NT2/D1 (cell line): ENCODE measurements around the gene CD2BP2.
A peak's percentile ranks its signal among the peaks of the same experiment; 100 is the strongest.

Source experiments
- DNase-seq: peaks from one replicate; pipeline ENCODE4 v3.0.0-alpha.2; 2011; ENCODE audit warnings: low read depth, low spot score
- H3K27me3 ChIP-seq: 2 replicates; pipeline ENCODE4 v1.6.0; 2011; ENCODE audit warnings: mild to moderate bottlenecking; ENCODE audit not compliant: insufficient read length, insufficient read depth
- H3K36me3 ChIP-seq: 2 replicates; pipeline ENCODE4 v1.6.1; 2011; ENCODE audit warnings: mild to moderate bottlenecking, low read length, mixed read lengths; ENCODE audit not compliant: insufficient read depth, insufficient read length
- H3K4me1 ChIP-seq: 2 replicates; pipeline ENCODE4 v1.5.1; 2011; ENCODE audit not compliant: insufficient read depth, insufficient read length
- H3K4me3 ChIP-seq: 2 replicates; pipeline ENCODE4 v1.5.1; 2011; ENCODE audit warnings: low read depth; ENCODE audit not compliant: insufficient read length
- H3K9ac ChIP-seq: 2 replicates; pipeline ENCODE4 v1.6.0; 2011; ENCODE audit warnings: low read depth; ENCODE audit not compliant: insufficient read length
- H3K9me3 ChIP-seq: 2 replicates; pipeline ENCODE4 v1.5.1; 2011; ENCODE audit warnings: mild to moderate bottlenecking, low read length; ENCODE audit not compliant: insufficient read depth
- SUZ12 ChIP-seq: IDR thresholded peaks from 2 replicates; pipeline ENCODE4 v1.6.1; 2011; ENCODE audit not compliant: insufficient read length, insufficient read depth; ENCODE audit errors: extremely low read depth
- YY1 ChIP-seq: IDR thresholded peaks from 2 replicates; pipeline ENCODE4 v1.6.1; 2011; ENCODE audit not compliant: insufficient read length, insufficient read depth
- ZNF274 ChIP-seq: IDR thresholded peaks from 2 replicates; pipeline ENCODE4 v1.6.1; 2011; ENCODE audit warnings: mild to moderate bottlenecking, low read depth, low read length

Gene CD2BP2

DNA sequence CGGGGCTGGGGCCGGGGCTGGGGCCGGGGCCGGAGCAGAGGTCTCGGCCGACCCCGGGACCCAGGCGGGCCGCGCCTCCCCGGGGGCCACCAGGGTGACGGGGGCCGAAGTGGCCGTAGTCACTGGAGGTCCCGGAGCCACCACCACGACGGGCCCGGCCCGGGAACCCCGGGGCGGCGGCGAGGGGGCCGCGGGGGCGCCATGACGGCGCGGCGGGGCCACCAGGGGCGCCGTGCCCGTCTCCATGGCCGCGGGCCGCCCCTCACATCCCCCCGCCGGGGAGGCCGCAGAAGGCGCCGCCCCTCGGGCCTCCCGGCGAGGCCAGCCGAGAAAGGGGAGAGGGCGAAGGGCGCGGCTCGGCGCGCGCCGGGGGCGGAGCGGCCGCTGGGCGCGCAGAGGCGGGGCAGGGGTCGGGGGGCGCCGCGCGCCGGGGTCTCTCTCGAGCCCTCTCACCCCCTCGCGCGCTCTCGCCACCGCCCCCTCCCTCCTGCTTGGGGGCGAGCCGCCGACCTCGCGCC lies 14.9 kb upstream of the CD2BP2 start:
- Histone ChIP-seq H3K9ac (peak overlapping the region; percentile 91), H3K36me3 (peaks cover 23% of the 10 kb centered on the region), H3K27me3 (no peaks in the 10 kb centered on the region), H3K9me3 (no peaks in the 10 kb centered on the region), H3K4me1 (peaks cover 21% of the 10 kb centered on the region), H3K4me3 (peak overlapping the region; percentile 68)
- TF ChIP-seq SUZ12 (no peak), YY1 (no peak), ZNF274 (no peak)
- no peak for DNase-seq

DNA sequence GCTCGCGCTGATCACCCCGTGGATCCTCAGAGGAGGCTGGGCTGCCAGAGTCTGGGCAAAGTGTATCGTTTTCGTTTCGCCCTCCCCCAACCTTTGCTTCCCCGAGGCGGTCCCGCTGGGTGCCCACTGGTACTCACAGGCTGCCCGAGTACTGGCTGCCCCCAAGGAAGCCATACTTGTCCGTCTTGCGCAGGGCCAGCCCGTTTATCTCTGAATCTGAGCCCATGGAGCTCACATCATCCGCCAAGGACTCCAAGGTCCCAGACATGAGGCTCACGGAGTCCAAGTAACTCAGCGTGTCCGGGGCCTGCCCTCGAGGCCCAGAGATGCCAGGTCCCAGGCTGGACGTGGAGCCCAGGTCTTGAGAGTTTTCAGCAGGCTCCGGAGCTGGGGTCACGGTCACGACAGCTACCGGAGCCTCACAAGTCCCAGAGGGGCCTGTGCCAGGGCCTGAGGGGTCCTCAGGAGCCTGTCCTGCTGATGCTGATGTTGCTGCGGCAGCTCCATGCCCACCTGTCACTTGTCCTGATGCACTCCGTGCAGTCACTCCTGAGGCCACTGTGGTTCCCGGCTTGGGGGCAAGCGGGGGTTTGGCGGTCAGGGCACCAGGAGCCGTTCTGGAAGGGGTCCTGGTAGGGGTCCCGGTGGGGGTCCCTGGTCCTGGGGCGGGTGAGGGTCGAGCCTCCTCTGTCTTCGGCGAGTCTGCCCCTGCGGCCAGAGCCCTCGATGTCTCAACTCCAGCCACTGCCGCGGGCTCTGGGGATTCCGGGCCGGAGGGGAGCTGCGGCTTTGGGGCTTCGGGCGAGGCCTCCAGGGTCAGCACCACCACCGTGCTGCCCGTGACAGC lies 14.2 kb upstream of the CD2BP2 start:
- H3K4me3 ChIP-seq, result peak overlapping the region; percentile 68
- peaks cover 30% of the 10 kb centered on the region for H3K36me3 ChIP-seq
- no peak for TF ChIP-seq ZNF274
- no peak for TF ChIP-seq SUZ12
- H3K9me3 ChIP-seq, result no peaks in the 10 kb centered on the region
- H3K4me1 ChIP-seq, result peaks cover 21% of the 10 kb centered on the region
- no peak for DNase-seq
- H3K9ac ChIP-seq, result peak overlapping the region; percentile 91
- H3K27me3 ChIP-seq, result no peaks in the 10 kb centered on the region

DNA sequence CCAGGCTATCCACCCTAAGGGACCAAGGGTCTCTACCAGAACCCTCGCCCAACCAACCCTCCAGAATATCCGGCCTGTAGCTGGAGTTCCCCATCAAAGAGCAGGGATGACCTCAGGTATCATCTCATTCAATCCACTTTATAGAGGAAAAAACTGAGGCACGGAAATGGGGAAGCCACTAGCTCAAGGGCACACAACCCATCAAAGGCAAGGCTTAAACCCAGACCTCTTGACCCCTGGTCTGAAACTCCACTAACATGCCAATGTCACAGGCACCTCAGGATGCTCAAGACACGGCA lies 13.6 kb upstream of the CD2BP2 start:
- H3K4me1 ChIP-seq, result peaks cover 21% of the 10 kb centered on the region
- no peak for TF ChIP-seq YY1
- no peak for TF ChIP-seq ZNF274
- no peak for TF ChIP-seq SUZ12
- H3K4me3 ChIP-seq, result peak overlapping the region; percentile 68
- H3K9me3 ChIP-seq, result no peaks in the 10 kb centered on the region
- peaks cover 31% of the 10 kb centered on the region for H3K36me3 ChIP-seq
- H3K9ac ChIP-seq, result peak overlapping the region; percentile 91
- H3K27me3 ChIP-seq, result no peaks in the 10 kb centered on the region
- DNase-seq, result no peak

DNA sequence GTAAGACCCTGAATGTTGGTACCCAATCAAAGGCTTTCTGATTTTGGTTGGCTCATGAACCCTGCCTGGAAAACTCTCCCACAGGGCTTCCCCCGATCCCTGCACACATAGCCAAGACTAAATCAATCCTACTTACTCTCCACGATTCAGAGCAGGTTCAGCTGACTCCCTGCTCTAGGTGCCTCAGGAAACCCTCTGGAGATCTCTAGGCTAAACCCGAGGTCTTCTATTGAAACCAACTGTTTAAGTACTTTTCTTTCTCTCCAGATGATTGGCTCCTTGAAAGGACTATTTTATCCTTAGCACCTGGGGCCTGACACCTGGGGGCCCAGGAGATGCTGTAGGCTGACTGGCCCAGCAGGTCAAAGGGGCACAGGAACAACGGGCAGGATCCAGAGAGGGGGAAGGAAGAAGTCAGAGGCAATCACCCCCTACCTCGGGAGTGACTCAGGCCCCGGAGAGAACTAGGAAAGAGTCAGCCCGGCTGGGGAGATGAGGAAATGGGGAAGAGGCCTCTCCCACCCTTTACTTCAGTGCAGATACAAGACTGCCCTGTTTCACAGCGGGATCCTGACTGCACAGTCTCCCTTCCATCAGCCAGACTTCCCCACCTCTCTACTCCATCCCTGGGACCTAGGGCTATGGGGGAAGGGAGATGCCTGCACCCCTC lies 13.1 kb upstream of the CD2BP2 start:
- peaks cover 21% of the 10 kb centered on the region for H3K4me1 ChIP-seq

DNA sequence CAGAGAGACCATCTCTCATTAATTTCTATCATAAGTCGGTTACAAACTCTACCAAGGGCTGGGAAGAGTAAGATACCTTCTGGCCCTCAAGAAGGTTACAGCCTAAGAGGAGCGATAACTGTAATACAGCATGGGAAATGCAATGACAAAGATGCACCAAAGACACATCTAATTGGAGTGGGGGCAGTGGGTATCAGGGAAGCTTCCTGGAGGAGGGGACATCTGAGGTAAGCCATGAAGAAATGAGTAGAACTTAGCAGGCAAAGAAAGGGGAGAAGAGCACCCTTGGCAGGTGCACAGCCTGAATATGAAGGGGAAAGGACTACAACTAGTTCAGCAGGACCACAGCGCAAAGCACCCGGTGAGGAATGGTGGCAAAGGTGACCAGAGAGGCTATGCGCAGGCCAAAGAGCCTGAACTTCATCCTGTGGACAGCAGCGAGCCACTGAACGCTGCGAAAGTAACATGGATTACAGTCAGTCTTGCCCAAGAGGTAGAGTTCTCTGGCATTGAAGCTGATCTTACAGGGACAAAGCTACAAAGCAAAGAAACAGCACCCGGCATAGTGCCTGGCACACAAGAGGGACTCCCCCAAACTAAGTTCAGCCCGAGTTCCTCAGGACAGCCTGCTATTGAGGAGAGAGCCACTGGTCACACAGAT lies 12.4 kb upstream of the CD2BP2 start:
- Histone ChIP-seq H3K9me3 (no peaks in the 10 kb centered on the region), H3K27me3 (no peaks in the 10 kb centered on the region), H3K4me3 (no peak overlapping the region), H3K4me1 (peaks cover 21% of the 10 kb centered on the region), H3K36me3 (peaks cover 37% of the 10 kb centered on the region), H3K9ac (no peak overlapping the region)
- DNase-seq, result no peak
- TF ChIP-seq YY1, result no peak
- TF ChIP-seq ZNF274, result no peak
- no peak for TF ChIP-seq SUZ12

More for the DNA sequence above, 13.1 kb upstream of the CD2BP2 start:
- H3K9ac ChIP-seq, result peak overlapping the region; percentile 91
- no peaks in the 10 kb centered on the region for H3K27me3 ChIP-seq
- peaks cover 33% of the 10 kb centered on the region for H3K36me3 ChIP-seq
- no peaks in the 10 kb centered on the region for H3K9me3 ChIP-seq
- no peak for DNase-seq
- peak overlapping the region; percentile 68 for H3K4me3 ChIP-seq
- TF ChIP-seq ZNF274 (no peak), SUZ12 (no peak), YY1 (no peak)

- H3K27me3 ChIP-seq, result no peaks in the 10 kb centered on the region
- TF ChIP-seq SUZ12, result no peak
- TF ChIP-seq YY1, result no peak
- H3K9me3 ChIP-seq, result no peaks in the 10 kb centered on the region
- no peak for DNase-seq
- no peak overlapping the region for H3K9ac ChIP-seq
- H3K4me1 ChIP-seq, result peaks cover 20% of the 10 kb centered on the region
- peaks cover 42% of the 10 kb centered on the region for H3K36me3 ChIP-seq
- H3K4me3 ChIP-seq, result no peak overlapping the region
These were observed 11.4 kb upstream of the CD2BP2 start for GRCh38 chr16:30366511-30366910.

DNA sequence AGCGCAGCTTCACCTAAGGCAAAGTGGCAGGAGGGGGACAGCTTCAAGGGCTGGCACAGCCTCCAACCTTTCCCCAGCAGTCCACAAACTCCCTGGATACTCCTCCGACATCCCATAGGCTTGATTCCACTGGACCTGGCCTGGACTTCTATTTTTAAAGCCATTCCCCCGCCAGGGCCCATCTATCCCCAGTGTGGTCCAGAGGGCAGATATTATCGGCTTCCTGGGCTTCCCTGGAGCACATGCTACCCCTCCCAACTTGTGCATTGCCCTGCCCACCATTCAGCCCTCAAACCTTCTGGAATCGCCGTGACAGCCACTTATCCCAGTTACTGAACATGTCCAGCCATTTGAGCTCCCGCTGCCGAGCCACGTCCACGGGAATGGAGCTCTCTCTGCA lies 10.1 kb upstream of the CD2BP2 start:
- TF ChIP-seq YY1 (no peak), ZNF274 (no peak), SUZ12 (no peak)
- H3K9ac ChIP-seq, result no peak overlapping the region
- peaks cover 44% of the 10 kb centered on the region for H3K36me3 ChIP-seq
- DNase-seq, result no peak
- no peak overlapping the region for H3K4me3 ChIP-seq
- H3K4me1 ChIP-seq, result peaks cover 18% of the 10 kb centered on the region
- H3K27me3 ChIP-seq, result no peaks in the 10 kb centered on the region
- no peaks in the 10 kb centered on the region for H3K9me3 ChIP-seq
